HUES48 (cell line): Measurements from ENCODE around the gene FTL.

ENCODE experiments used
- H3K27ac ChIP-seq: one replicate; pipeline ENCODE4 v1.7.0; 2013; ENCODE audit warnings: low read depth, low read length, inconsistent platforms
- H3K27me3 ChIP-seq: 2 replicates; pipeline ENCODE4 v1.6.1; 2013; ENCODE audit warnings: mild to moderate bottlenecking, low read length; ENCODE audit not compliant: control insufficient read depth, insufficient read depth
- H3K36me3 ChIP-seq: 2 replicates; pipeline ENCODE4 v1.6.1; 2013; ENCODE audit warnings: low read length; ENCODE audit not compliant: control insufficient read depth, insufficient read depth
- H3K4me1 ChIP-seq: 2 replicates; pipeline ENCODE4 v1.6.1; 2013; ENCODE audit warnings: mild to moderate bottlenecking, low read length; ENCODE audit not compliant: control insufficient read depth, insufficient read depth
- H3K4me3 ChIP-seq: 2 replicates; pipeline ENCODE4 v1.5.1; 2013; ENCODE audit warnings: mild to moderate bottlenecking, low read depth, low read length
- H3K9ac ChIP-seq: 2 replicates; pipeline ENCODE4 v1.6.1; 2013; ENCODE audit warnings: mild to moderate bottlenecking, low read depth, low read length, moderate library complexity
- H3K9me3 ChIP-seq: 2 replicates; pipeline ENCODE4 v1.6.1; 2013; ENCODE audit warnings: low read length; ENCODE audit not compliant: control insufficient read depth, insufficient read depth

Gene FTL

GRCh38 chr19:48967346-48968178 is 2.5 kb downstream of the FTL start:
- Histone ChIP-seq H3K4me1 (peaks cover 19% of the 10 kb centered on the region), H3K4me3 (no peak overlapping the region), H3K36me3 (peaks cover 38% of the 10 kb centered on the region), H3K9me3 (no peaks in the 10 kb centered on the region), H3K27me3 (no peaks in the 10 kb centered on the region), H3K9ac (no peak overlapping the region), H3K27ac (no peak overlapping the region)

- H3K27me3 ChIP-seq = no peaks in the 10 kb centered on the region
- no peaks in the 10 kb centered on the region for H3K9me3 ChIP-seq
- no peak overlapping the region for H3K4me3 ChIP-seq
- H3K27ac ChIP-seq = no peak overlapping the region
- peaks cover 18% of the 10 kb centered on the region for H3K4me1 ChIP-seq
- peaks cover 41% of the 10 kb centered on the region for H3K36me3 ChIP-seq
- no peak overlapping the region for H3K9ac ChIP-seq
These were observed 3.1 kb downstream of the FTL start for GRCh38 chr19:48968179-48968661.

- Histone ChIP-seq H3K4me3 (no peak overlapping the region), H3K4me1 (peaks cover 13% of the 10 kb centered on the region), H3K27ac (no peak overlapping the region), H3K27me3 (no peaks in the 10 kb centered on the region), H3K9ac (no peak overlapping the region), H3K9me3 (no peaks in the 10 kb centered on the region), H3K36me3 (peaks cover 45% of the 10 kb centered on the region)
These were observed 3.7 kb downstream of the FTL start for GRCh38 chr19:48968813-48969218.

GRCh38 chr19:48969276-48970138 is 4.4 kb downstream of the FTL start:
- H3K27ac ChIP-seq = no peak overlapping the region
- peaks cover 52% of the 10 kb centered on the region for H3K36me3 ChIP-seq
- H3K9ac ChIP-seq = no peak overlapping the region
- H3K27me3 ChIP-seq = no peaks in the 10 kb centered on the region
- H3K9me3 ChIP-seq = no peaks in the 10 kb centered on the region
- no peak overlapping the region for H3K4me3 ChIP-seq
- peaks cover 6% of the 10 kb centered on the region for H3K4me1 ChIP-seq

GRCh38 chr19:48970139-48970766 is 5.1 kb downstream of the FTL start:
- no peaks in the 10 kb centered on the region for H3K27me3 ChIP-seq
- no peaks in the 10 kb centered on the region for H3K9me3 ChIP-seq
- peaks cover 5% of the 10 kb centered on the region; the same call in 1 of the 2 replicates for H3K4me1 ChIP-seq
- no peak overlapping the region for H3K27ac ChIP-seq
- no peak overlapping the region for H3K4me3 ChIP-seq
- no peak overlapping the region for H3K9ac ChIP-seq
- peaks cover 54% of the 10 kb centered on the region for H3K36me3 ChIP-seq

GRCh38 chr19:48970923-48971395 is 5.8 kb downstream of the FTL start:
- H3K27ac ChIP-seq = no peak overlapping the region
- no peaks in the 10 kb centered on the region for H3K9me3 ChIP-seq
- no peak overlapping the region for H3K9ac ChIP-seq
- no peak overlapping the region for H3K4me3 ChIP-seq
- peaks cover 4% of the 10 kb centered on the region; the same call in 1 of the 2 replicates for H3K4me1 ChIP-seq
- peaks cover 53% of the 10 kb centered on the region for H3K36me3 ChIP-seq
- H3K27me3 ChIP-seq = no peaks in the 10 kb centered on the region

GRCh38 chr19:48975947-48976847 is 11.1 kb downstream of the FTL start:
- Histone ChIP-seq H3K27me3 (no peaks in the 10 kb centered on the region), H3K27ac (no peak overlapping the region), H3K36me3 (peaks cover 34% of the 10 kb centered on the region), H3K4me3 (no peak overlapping the region), H3K9me3 (no peaks in the 10 kb centered on the region), H3K9ac (no peak overlapping the region), H3K4me1 (no peaks in the 10 kb centered on the region)

- H3K9ac ChIP-seq = no peak overlapping the region
- no peaks in the 10 kb centered on the region for H3K9me3 ChIP-seq
- H3K4me3 ChIP-seq = no peak overlapping the region
- no peak overlapping the region for H3K27ac ChIP-seq
- H3K27me3 ChIP-seq = no peaks in the 10 kb centered on the region
- no peaks in the 10 kb centered on the region for H3K4me1 ChIP-seq
- peaks cover 41% of the 10 kb centered on the region for H3K36me3 ChIP-seq
These were observed 12.0 kb downstream of the FTL start for GRCh38 chr19:48977061-48977460.

GRCh38 chr19:48982280-48982679 is 17.2 kb downstream of the FTL start:
- H3K36me3 ChIP-seq = peaks cover 50% of the 10 kb centered on the region

GRCh38 chr19:48985711-48986110 is 20.6 kb downstream of the FTL start:
- Histone ChIP-seq H3K9ac (no peak overlapping the region), H3K4me3 (no peak overlapping the region), H3K27ac (no peak overlapping the region), H3K9me3 (no peaks in the 10 kb centered on the region), H3K36me3 (peaks cover 58% of the 10 kb centered on the region), H3K4me1 (no peaks in the 10 kb centered on the region), H3K27me3 (no peaks in the 10 kb centered on the region)

More at GRCh38 chr19:48982280-48982679, 17.2 kb downstream of the FTL start:
- Histone ChIP-seq H3K4me1 (no peaks in the 10 kb centered on the region), H3K27me3 (no peaks in the 10 kb centered on the region), H3K4me3 (no peak overlapping the region), H3K9me3 (no peaks in the 10 kb centered on the region), H3K9ac (no peak overlapping the region), H3K27ac (no peak overlapping the region)
